H9 (cell line): Measurements from ENCODE around the gene PHF24. TPM values are rescaled to one million over a fixed set of nuclear protein-coding genes. Genes with fewer than 3 reads are reported as not detected.

Experiments used
- DNase-seq: peaks from one replicate; pipeline ENCODE4 v3.0.0-alpha.2; 2017
- H2AFZ ChIP-seq: one replicate; pipeline ENCODE4 v1.6.1; 2013; ENCODE audit warnings: mild to moderate bottlenecking, low read length, control low read depth, moderate library complexity
- H2AK5ac ChIP-seq: 2 replicates; pipeline ENCODE4 v1.6.1; 2013; ENCODE audit warnings: low read length, control low read depth, mixed read lengths; ENCODE audit not compliant: insufficient read length
- H2BK120ac ChIP-seq: one replicate; pipeline ENCODE4 v1.6.1; 2013; ENCODE audit warnings: low read depth, mild to moderate bottlenecking, low read length, control low read depth, inconsistent platforms; ENCODE audit not compliant: poor library complexity, severe bottlenecking
- H2BK12ac ChIP-seq: 2 replicates; pipeline ENCODE4 v1.6.1; 2013; ENCODE audit warnings: low read length, control low read depth, mixed read lengths, low read depth; ENCODE audit not compliant: insufficient read length
- H2BK15ac ChIP-seq: 2 replicates; pipeline ENCODE4 v1.6.1; 2013; ENCODE audit warnings: low read depth, low read length, control low read depth
- H2BK20ac ChIP-seq: one replicate; pipeline ENCODE4 v1.6.1; 2013; ENCODE audit warnings: low read depth, mild to moderate bottlenecking, low read length, control low read depth, inconsistent platforms; ENCODE audit not compliant: poor library complexity, severe bottlenecking
- H2BK5ac ChIP-seq: 2 replicates; pipeline ENCODE4 v1.6.1; 2013; ENCODE audit warnings: low read length, control low read depth, mixed read lengths; ENCODE audit not compliant: insufficient read length
- H3K14ac ChIP-seq: 2 replicates; pipeline ENCODE4 v1.6.1; 2013; ENCODE audit warnings: low read length, control low read depth; ENCODE audit not compliant: insufficient read depth
- H3K18ac ChIP-seq: 2 replicates; pipeline ENCODE4 v1.6.1; 2013; ENCODE audit warnings: low read depth, mild to moderate bottlenecking, mixed read lengths, low read length, control low read depth; ENCODE audit not compliant: insufficient read length
- H3K23ac ChIP-seq: 2 replicates; pipeline ENCODE4 v1.6.1; 2013; ENCODE audit warnings: low read length, control low read depth, mixed read lengths, low read depth; ENCODE audit not compliant: insufficient read length
- H3K23me2 ChIP-seq: 2 replicates; pipeline ENCODE4 v1.6.1; 2013; ENCODE audit warnings: low read depth, mild to moderate bottlenecking, mixed read lengths, low read length, control low read depth; ENCODE audit not compliant: insufficient read length, poor library complexity, severe bottlenecking
- H3K27ac ChIP-seq: 2 replicates; pipeline ENCODE4 v1.5.1; 2013; ENCODE audit warnings: low read length, control low read depth, mixed read lengths, low read depth; ENCODE audit not compliant: insufficient read length
- H3K27me3 ChIP-seq: 2 replicates; pipeline ENCODE4 v1.6.1; 2013; ENCODE audit warnings: low read length, control low read depth, inconsistent platforms; ENCODE audit not compliant: insufficient read depth
- H3K4ac ChIP-seq: 2 replicates; pipeline ENCODE4 v1.6.1; 2013; ENCODE audit warnings: low read depth, mild to moderate bottlenecking, control low read depth, inconsistent platforms, low read length, moderate library complexity
- H3K4me1 ChIP-seq: 2 replicates; pipeline ENCODE4 v1.6.1; 2013; ENCODE audit warnings: low read length, control low read depth, inconsistent platforms; ENCODE audit not compliant: insufficient read depth
- H3K4me2 ChIP-seq: 2 replicates; pipeline ENCODE4 v1.6.1; 2013; ENCODE audit warnings: low read length, control low read depth, mixed read lengths; ENCODE audit not compliant: insufficient read length, insufficient read depth
- H3K56ac ChIP-seq: 2 replicates; pipeline ENCODE4 v1.6.1; 2013; ENCODE audit warnings: low read depth, mild to moderate bottlenecking, mixed read lengths, low read length, control low read depth; ENCODE audit not compliant: insufficient read length
- H3K79me1 ChIP-seq: 2 replicates; pipeline ENCODE4 v1.6.1; 2013; ENCODE audit warnings: low read depth, mild to moderate bottlenecking, moderate library complexity, low read length, control low read depth, inconsistent platforms; ENCODE audit not compliant: insufficient read depth, poor library complexity, severe bottlenecking
- H3K79me2 ChIP-seq: 2 replicates; pipeline ENCODE4 v1.6.1; 2013; ENCODE audit warnings: low read length, control low read depth, inconsistent platforms; ENCODE audit not compliant: insufficient read depth
- H3K9ac ChIP-seq: 2 replicates; pipeline ENCODE4 v1.6.1; 2013; ENCODE audit warnings: low read length, control low read depth, mixed read lengths; ENCODE audit not compliant: insufficient read length; ENCODE audit errors: extremely low read depth
- H3K9me3 ChIP-seq: one replicate; pipeline ENCODE4 v1.6.1; 2013; ENCODE audit warnings: low read depth, low read length, inconsistent platforms; ENCODE audit not compliant: control insufficient read depth
- H3T11ph ChIP-seq: one replicate; pipeline ENCODE4 v1.6.1; 2013; ENCODE audit warnings: mild to moderate bottlenecking, low read length, control low read depth, inconsistent platforms
- H4K20me1 ChIP-seq: one replicate; pipeline ENCODE4 v1.6.1; 2013; ENCODE audit not compliant: control insufficient read depth, insufficient read length, insufficient read depth
- H4K5ac ChIP-seq: 2 replicates; pipeline ENCODE4 v1.6.1; 2013; ENCODE audit warnings: low read depth, mild to moderate bottlenecking, mixed read lengths, low read length, control low read depth; ENCODE audit not compliant: insufficient read length
- H4K8ac ChIP-seq: replicated peaks from 2 replicates; pipeline ENCODE4 v1.6.1; 2013; ENCODE audit warnings: low read length, control low read depth, mixed read lengths, low read depth; ENCODE audit not compliant: insufficient read length
- H4K91ac ChIP-seq: 2 replicates; pipeline ENCODE4 v1.6.1; 2013; ENCODE audit warnings: low read depth, mild to moderate bottlenecking, moderate library complexity, mixed read lengths, low read length, control low read depth; ENCODE audit not compliant: insufficient read length
- H3K27ac Mint-ChIP-seq, 3 experiments: 2 replicates in 2 of 3; 3 replicates in 1 of 3; pipeline ENCODE4 v1.8.0; 2020 to 2021; ENCODE audit warnings: mixed read lengths in 3 of 3, mild to moderate bottlenecking in 1 of 3, moderate library complexity in 1 of 3
- H3K27me3 Mint-ChIP-seq: 2 replicates; pipeline ENCODE4 v1.8.0; 2021; ENCODE audit warnings: low read depth, mild to moderate bottlenecking, moderate library complexity, mixed read lengths
- H3K36me3 Mint-ChIP-seq, 3 experiments: 2 replicates in 2 of 3; 3 replicates in 1 of 3; pipeline ENCODE4 v1.8.0; 2020 to 2021; ENCODE audit warnings: low read depth in 3 of 3, mixed read lengths in 3 of 3; ENCODE audit not compliant: insufficient read depth in 1 of 3
- H3K4me1 Mint-ChIP-seq, 2 experiments: 2 replicates each; pipeline ENCODE4 v1.8.0; 2020; ENCODE audit warnings: mixed read lengths in 2 of 2
- H3K4me3 Mint-ChIP-seq, 2 experiments: 2 replicates in 1 of 2; 3 replicates in 1 of 2; pipeline ENCODE4 v1.8.0; 2020 to 2021; ENCODE audit warnings: mild to moderate bottlenecking in 2 of 2, mixed read lengths in 2 of 2, moderate library complexity in 1 of 2
- H3K9me3 Mint-ChIP-seq, 2 experiments: 2 replicates in 1 of 2; 3 replicates in 1 of 2; pipeline ENCODE4 v1.8.0; 2020; ENCODE audit warnings: mild to moderate bottlenecking in 2 of 2, mixed read lengths in 2 of 2, moderate library complexity in 1 of 2
- CTCF ChIP-seq: fragments of 200-600 bp; sonication (generic); conservative IDR thresholded peaks from 3 replicates; pipeline ENCODE4 v1.8.0; 2021; ENCODE audit warnings: antibody characterized with exemption, mild to moderate bottlenecking
- WGBS: extraction: QIAGEN DNeasy Blood & Tissue Kit; methylation state at CpG from one replicate; pipeline ENCODE4 v1.1.7; 2013; ENCODE audit warnings: missing lambda C conversion rate, low lambda C conversion rate, mixed read lengths; ENCODE audit not compliant: insufficient read length; ENCODE audit errors: extremely low coverage; 5-methylcytosine and 5-hydroxymethylcytosine counted together
- total RNA-seq: library from RNA; stranded (reverse); gene quantifications from 2 replicates; pipeline ENCODE4 v1.2.1, GENCODE V29; 2021

The PHF24 gene
- total RNA-seq, 1 experiment from 2014 or later: 0.24 TPM

GRCh38 chr9:34927061-34927460 is 31.0 kb upstream of the PHF24 start:
- no peaks in the 10 kb centered on the region for H4K20me1 ChIP-seq
- no peak overlapping the region for H3K56ac ChIP-seq
- Mint-ChIP-seq H3K27me3 (no peaks in the 10 kb centered on the region; the same call in 1 of the 2 replicates), H3K27ac (no peak overlapping the region), H3K9me3 (no peaks in the 10 kb centered on the region), H3K4me3 (no peak overlapping the region), H3K36me3 (no peaks in the 10 kb centered on the region), H3K4me1 (peaks cover 2% of the 10 kb centered on the region in 2 experiments)
- H2BK12ac ChIP-seq: no peak overlapping the region
- H4K5ac ChIP-seq: no peak overlapping the region
- no peaks in the 10 kb centered on the region for H3K23me2 ChIP-seq
- H4K8ac ChIP-seq: no peak overlapping the region
- H2BK5ac ChIP-seq: no peak overlapping the region
- H2BK15ac ChIP-seq: no peak overlapping the region
- H3K9me3 ChIP-seq: no peaks in the 10 kb centered on the region
- no peaks in the 10 kb centered on the region for H3K79me2 ChIP-seq
- H3K4ac ChIP-seq: no peak overlapping the region
- no peak overlapping the region for H3K27ac ChIP-seq
- WGBS: no CpG with 5 or more reads among the region's 4 CpGs
- H3K27me3 ChIP-seq: no peaks in the 10 kb centered on the region
- no peak for TF ChIP-seq CTCF
- no peaks in the 10 kb centered on the region for H3K79me1 ChIP-seq
- H4K91ac ChIP-seq: no peak overlapping the region
- no peak overlapping the region for H3K23ac ChIP-seq
- no peak overlapping the region for H3K18ac ChIP-seq
- H2AK5ac ChIP-seq: no peak overlapping the region
- H2BK120ac ChIP-seq: no peak overlapping the region
- no peak for DNase-seq
- H3K4me1 ChIP-seq: no peaks in the 10 kb centered on the region; the same call in 1 of the 2 replicates
- H2BK20ac ChIP-seq: no peak overlapping the region
- no peak overlapping the region for H3K9ac ChIP-seq
- H2AFZ ChIP-seq: no peak overlapping the region
- no peak overlapping the region for H3T11ph ChIP-seq
- no peak overlapping the region for H3K4me2 ChIP-seq
- no peak overlapping the region; the same call in 1 of the 2 replicates for H3K14ac ChIP-seq
